NCI-H1048 (cell line): ENCODE data around the gene MIA2.
A peak's percentile ranks its signal among the peaks of the same experiment; 100 is the strongest.

ENCODE experiments used
- DNase-seq: peaks from one replicate; lab custom pipeline; 2025; lab: John Stamatoyannopoulos, UW

MIA2 gene

GRCh38 chr14:39384177-39384576 lies 150.5 kb downstream of the MIA2 start:
- no peak for DNase-seq

GRCh38 chr14:39393289-39393688 lies 159.6 kb downstream of the MIA2 start:
- no peak for DNase-seq

GRCh38 chr14:39395555-39396254 lies 162.0 kb downstream of the MIA2 start:
- DNase-seq: no peak

GRCh38 chr14:39396448-39396847 lies 162.7 kb downstream of the MIA2 start:
- no peak for DNase-seq

- DNase-seq: no peak
Observed at GRCh38 chr14:39398382-39398781, 164.7 kb downstream of the MIA2 start.

- no peak for DNase-seq
Observed at GRCh38 chr14:39406560-39406959, 172.8 kb downstream of the MIA2 start.

- DNase-seq: no peak
Observed at GRCh38 chr14:39416072-39416471, 182.4 kb downstream of the MIA2 start.

GRCh38 chr14:39417014-39417413 lies 183.3 kb downstream of the MIA2 start:
- no peak for DNase-seq

- no peak for DNase-seq
Observed at GRCh38 chr14:39419272-39419671, 185.6 kb downstream of the MIA2 start.

- DNase-seq: no peak
Observed at GRCh38 chr14:39422243-39422642, 188.5 kb downstream of the MIA2 start.

- DNase-seq: no peak
Observed at GRCh38 chr14:39423793-39424192, 190.1 kb downstream of the MIA2 start.

- no peak for DNase-seq
Observed at GRCh38 chr14:39425947-39426346, 192.2 kb downstream of the MIA2 start.

- no peak for DNase-seq
Observed at GRCh38 chr14:39426605-39427004, 192.9 kb downstream of the MIA2 start.

- no peak for DNase-seq
Observed at GRCh38 chr14:39428118-39428517, 194.4 kb downstream of the MIA2 start.

- no peak for DNase-seq
Observed at GRCh38 chr14:39430762-39431415, 197.2 kb downstream of the MIA2 start.

GRCh38 chr14:39431416-39432178 lies 197.9 kb downstream of the MIA2 start:
- no peak for DNase-seq

GRCh38 chr14:39432179-39432618 lies 198.5 kb downstream of the MIA2 start, which contains the start of gene FBXO33:
Gene FBXO33 (minus strand): TSS chr14:39432433. CDS start chr14:39432162, 271 bp downstream.
- peak; percentile 78 for DNase-seq

- DNase-seq: peak; percentile 78
Observed at GRCh38 chr14:39432619-39433451, 199.1 kb downstream of the MIA2 start.

GRCh38 chr14:39433452-39433813 lies 199.7 kb downstream of the MIA2 start:
- DNase-seq: no peak

- DNase-seq: no peak
Observed at GRCh38 chr14:39434401-39434800, 200.7 kb downstream of the MIA2 start.

- no peak for DNase-seq
Observed at GRCh38 chr14:39435241-39435640, 201.5 kb downstream of the MIA2 start.
